ENCODE measurements around the gene TGOLN2.

Gene TGOLN2

DNA sequence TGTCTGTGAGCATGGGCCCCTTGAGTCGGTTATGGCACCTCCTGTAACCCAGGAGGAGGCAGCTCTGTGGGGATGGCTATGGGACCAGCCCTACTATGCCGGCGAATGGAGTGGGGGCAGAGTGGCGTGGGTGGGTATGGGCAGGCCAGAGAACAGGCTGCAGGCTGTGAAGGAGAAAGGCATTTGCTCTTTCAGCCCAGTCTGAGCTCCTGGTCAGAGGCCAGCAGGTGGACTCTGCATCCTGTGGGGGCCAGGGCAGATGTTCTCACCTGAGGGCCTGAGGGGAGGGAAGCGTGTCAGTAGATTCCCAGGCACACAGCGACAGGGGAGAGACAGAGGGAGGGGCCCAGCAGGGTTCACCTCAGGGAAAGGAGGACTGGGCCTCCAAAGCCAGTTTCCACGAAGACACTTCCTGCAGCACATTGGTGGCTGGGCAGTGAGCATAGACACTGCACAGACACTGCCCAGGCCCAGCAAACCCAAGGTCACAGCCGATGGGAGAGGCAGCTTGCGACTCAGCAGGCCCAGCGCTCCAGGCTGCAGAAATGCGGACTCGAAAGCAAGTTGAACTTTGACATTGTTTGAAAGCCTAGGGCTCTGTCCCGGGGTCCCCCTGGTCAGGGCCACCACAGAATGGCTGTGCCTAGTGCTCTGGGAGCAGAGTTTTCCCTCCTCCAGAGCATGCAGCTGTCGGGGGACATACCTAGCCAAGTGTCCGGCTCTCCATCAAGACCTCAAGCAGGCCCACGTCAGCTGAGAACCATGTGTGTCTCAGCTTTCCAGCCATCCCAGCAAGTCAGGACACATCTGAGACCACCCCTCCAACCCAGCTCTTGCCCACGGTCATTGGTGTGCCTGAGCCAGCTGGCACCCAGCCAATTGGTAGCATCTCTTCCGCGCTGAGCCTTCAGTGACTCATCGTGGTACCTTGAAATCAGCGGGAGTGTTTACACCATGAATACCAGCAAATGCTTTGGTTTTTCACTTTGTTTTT lies 53.8 kb downstream of the TGOLN2 start:
- H3K9me3 ChIP-seq (ENCODE audit: control insufficient read depth in 5 of 5, low read length in 5 of 5) = no peaks in the 10 kb centered on the region
- peaks cover 15 to 62% (median 53%) of the 10 kb centered on the region in 5 donors for H3K4me1 ChIP-seq (ENCODE audit: control insufficient read depth in 5 of 5, insufficient read depth in 5 of 5, low read length in 5 of 5)
- H3K9ac ChIP-seq (ENCODE audit: low read length in 5 of 5) = no peak overlapping the region
- no peaks in the 10 kb centered on the region for H3K36me3 ChIP-seq (ENCODE audit: control insufficient read depth in 5 of 5, insufficient read depth in 5 of 5, low read length in 5 of 5)
- H3K27me3 ChIP-seq (ENCODE audit: control insufficient read depth in 5 of 5, insufficient read depth in 4 of 5, low read length in 5 of 5) = no peaks in the 10 kb centered on the region
- no peak overlapping the region for H3K27ac ChIP-seq (ENCODE audit: low read depth, low read length)
- H3K4me3 ChIP-seq (ENCODE audit: low read depth in 1 of 5, low read length in 5 of 5) = no peak overlapping the region

- H3K9ac ChIP-seq (ENCODE audit: low read length in 5 of 5) = no peak overlapping the region
- no peak overlapping the region for H3K27ac ChIP-seq (ENCODE audit: low read depth, low read length)
- no peak overlapping the region for H3K4me3 ChIP-seq (ENCODE audit: low read depth in 1 of 5, low read length in 5 of 5)
- no peaks in the 10 kb centered on the region for H3K27me3 ChIP-seq (ENCODE audit: control insufficient read depth in 5 of 5, insufficient read depth in 4 of 5, low read length in 5 of 5)
- peaks cover 13 to 54% (median 41%) of the 10 kb centered on the region in 5 donors for H3K4me1 ChIP-seq (ENCODE audit: control insufficient read depth in 5 of 5, insufficient read depth in 5 of 5, low read length in 5 of 5)
- H3K36me3 ChIP-seq (ENCODE audit: control insufficient read depth in 5 of 5, insufficient read depth in 5 of 5, low read length in 5 of 5) = no peaks in the 10 kb centered on the region
- H3K9me3 ChIP-seq (ENCODE audit: control insufficient read depth in 5 of 5, low read length in 5 of 5) = no peaks in the 10 kb centered on the region
Observed at GRCh38 chr2:85272357-85272756, 55.4 kb downstream of the TGOLN2 start.

DNA sequence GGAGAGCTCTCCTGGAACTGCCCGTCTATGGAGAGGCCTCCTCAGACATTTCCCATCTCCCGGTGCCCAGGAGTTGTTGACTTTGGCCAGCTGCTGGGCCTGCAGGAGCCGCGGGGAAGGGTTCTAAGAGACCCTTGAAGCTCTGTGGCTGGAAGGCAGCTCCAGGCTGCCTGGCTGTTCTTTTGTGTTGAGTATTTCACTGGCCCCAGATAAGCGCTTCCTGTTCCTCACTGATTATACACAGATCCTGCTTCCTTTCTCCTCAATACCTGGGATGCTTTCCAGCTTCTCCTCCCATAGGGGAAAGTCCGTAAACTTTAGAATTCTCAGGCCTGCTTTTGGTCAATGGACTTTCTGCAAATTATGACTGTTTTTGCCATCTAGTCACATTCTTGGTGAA lies 57.8 kb downstream of the TGOLN2 start:
- Histone ChIP-seq H3K36me3 (ENCODE audit: control insufficient read depth in 5 of 5, insufficient read depth in 5 of 5, low read length in 5 of 5) (no peaks in the 10 kb centered on the region), H3K9ac (ENCODE audit: low read length in 5 of 5) (peak overlapping the region in 2 of 5 donors; percentile 0 to 26), H3K4me1 (ENCODE audit: control insufficient read depth in 5 of 5, insufficient read depth in 5 of 5, low read length in 5 of 5) (peaks cover 4 to 56% (median 40%) of the 10 kb centered on the region in 5 donors), H3K4me3 (ENCODE audit: low read depth in 1 of 5, low read length in 5 of 5) (no peak overlapping the region), H3K27ac (ENCODE audit: low read depth, low read length) (peak overlapping the region; percentile 76), H3K27me3 (ENCODE audit: control insufficient read depth in 5 of 5, insufficient read depth in 4 of 5, low read length in 5 of 5) (no peaks in the 10 kb centered on the region), H3K9me3 (ENCODE audit: control insufficient read depth in 5 of 5, low read length in 5 of 5) (no peaks in the 10 kb centered on the region)
